CD4-positive, alpha-beta T cell treated with Interleukin-1 beta for 1 hour (primary cell): Measurements from ENCODE around the gene C10orf90.

Experiments
- DNase-seq, 2 donors: peaks; one replicate each; pipeline ENCODE4 v3.0.0-alpha.2; 2020 to 2022

C10orf90 gene

GRCh38 chr10:126670056-126670894 is at the start of gene C10orf90:
Gene C10orf90 (minus strand): TSS chr10:126670693. CDS start chr10:126670480, 213 bp downstream.
- no peak for DNase-seq

- DNase-seq, result no peak
Measured at GRCh38 chr10:126716366-126716765, 45.9 kb upstream of the C10orf90 start.

GRCh38 chr10:126713594-126713993 is 43.1 kb upstream of the C10orf90 start:
- no peak for DNase-seq

DNA sequence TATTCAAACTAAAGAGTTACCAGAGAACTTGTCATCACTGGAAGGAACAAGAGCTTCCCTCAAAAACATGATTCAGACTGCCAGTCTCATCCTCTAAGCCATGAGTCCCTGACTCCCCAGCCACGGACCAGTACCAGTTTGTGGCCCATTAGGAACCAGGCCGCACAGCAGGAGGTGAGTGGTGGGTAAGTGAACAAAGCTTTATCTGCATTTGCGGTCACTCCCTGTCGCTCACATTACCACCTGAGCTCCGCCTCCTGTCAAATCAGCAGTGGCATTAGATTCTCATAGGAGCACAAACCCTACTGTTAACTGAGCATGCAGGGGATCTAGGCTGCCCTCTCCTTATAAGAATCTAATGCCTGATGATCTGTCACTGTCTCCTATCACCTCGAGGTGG is 42.2 kb upstream of the C10orf90 start:
- DNase-seq, result no peak

GRCh38 chr10:126705951-126706565 is 35.6 kb upstream of the C10orf90 start:
- no peak for DNase-seq

DNA sequence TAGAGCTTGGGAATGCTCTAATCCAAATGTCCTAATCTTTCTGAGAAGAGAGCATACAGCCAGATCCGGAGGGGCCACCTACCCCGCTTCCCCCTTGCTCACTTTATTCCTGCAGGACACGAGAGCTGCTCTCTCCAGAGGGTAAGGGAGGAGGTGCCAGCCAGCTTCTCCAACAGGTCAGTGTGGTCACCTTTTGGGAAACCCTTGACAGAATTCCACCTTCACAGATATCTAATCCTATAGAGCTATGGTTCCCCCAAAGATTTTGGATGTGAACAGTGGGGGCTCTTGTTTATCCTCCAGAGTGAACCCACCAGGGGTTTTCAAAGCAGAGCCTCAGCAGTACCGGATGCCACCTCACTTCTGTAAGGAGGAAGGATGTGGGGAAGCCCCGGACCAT is 34.6 kb upstream of the C10orf90 start:
- no peak for DNase-seq

DNA sequence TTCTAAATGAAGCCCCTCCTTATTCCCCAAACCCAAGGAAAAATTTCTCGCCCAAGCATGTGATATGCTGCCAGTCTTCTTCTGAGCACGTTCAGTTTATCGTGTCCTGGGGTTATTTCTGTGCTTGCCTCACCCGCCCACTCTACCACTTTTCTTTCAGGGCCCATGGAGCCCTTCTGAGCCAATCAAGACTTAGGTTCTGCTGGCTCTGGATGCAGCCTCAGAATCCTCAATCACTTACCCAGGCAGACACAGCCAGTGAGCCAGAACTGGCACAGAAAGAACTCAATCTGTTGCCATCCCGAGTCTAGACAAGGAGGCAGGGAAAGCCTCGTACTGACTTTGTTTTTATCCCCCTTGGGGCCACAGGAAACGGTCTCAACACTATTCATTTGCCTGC is 34.2 kb upstream of the C10orf90 start:
- DNase-seq, result no peak

DNA sequence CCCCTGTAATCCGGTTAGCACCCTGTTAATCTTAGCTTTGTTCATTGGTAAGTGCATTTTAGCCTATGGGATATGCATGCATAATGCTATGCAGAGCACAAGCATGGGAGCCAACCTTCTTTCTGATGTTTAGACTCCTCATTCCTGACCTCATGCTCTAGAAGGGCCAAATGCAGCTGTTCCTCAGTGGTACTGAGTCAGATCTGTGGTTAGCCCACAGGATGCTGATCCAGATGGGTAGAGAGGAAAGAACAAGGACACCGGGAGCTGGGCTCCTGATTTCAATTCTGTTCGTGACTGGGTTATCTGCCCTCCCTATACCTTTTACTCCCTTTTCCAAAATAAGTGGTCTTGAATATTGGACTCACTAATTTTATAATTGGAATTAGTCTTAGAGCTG is 31.7 kb upstream of the C10orf90 start:
- no peak for DNase-seq

GRCh38 chr10:126701526-126701925 is 31.0 kb upstream of the C10orf90 start:
- DNase-seq, result no peak

DNA sequence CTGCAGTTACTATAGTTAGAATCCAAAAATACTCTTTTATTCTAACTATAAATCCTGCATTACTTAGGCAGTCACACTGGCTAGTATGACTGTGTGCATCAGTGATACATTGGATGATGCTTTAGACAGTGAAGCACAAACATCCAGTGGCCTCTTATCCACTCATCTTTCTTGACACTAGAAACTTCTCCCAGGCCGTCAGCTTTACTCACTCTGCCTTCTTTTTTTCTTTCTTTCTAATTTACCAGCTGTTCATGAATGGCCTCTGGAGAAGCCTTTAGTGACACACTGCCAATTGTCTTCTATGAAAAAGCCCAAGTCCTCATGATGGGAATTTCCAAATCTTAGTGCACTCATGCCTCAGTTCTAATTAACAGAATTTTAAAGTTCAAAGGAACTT is 26.2 kb upstream of the C10orf90 start:
- DNase-seq, result no peak

DNA sequence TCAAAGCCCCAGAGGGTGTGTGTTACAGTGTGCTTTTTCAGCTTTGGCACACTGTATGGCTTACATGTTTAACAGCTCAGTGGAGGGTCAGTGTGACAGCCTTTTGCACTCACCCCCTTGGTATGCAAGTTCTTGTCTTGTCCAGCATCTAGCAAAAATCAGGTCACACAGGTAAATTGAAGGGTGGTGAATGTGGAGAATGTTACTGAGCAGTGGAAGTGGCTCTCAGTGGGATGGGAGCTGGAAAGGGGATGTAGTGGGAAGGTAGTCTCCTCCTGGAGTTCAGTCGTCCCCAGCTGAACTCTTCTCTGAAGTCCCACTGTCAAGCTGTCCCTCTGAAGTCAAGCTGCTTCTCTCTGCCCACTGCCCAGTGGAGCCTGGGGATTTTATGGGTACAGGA is 21.0 kb upstream of the C10orf90 start:
- no peak for DNase-seq

GRCh38 chr10:126690534-126690933 is 20.0 kb upstream of the C10orf90 start:
- DNase-seq, result no peak

DNA sequence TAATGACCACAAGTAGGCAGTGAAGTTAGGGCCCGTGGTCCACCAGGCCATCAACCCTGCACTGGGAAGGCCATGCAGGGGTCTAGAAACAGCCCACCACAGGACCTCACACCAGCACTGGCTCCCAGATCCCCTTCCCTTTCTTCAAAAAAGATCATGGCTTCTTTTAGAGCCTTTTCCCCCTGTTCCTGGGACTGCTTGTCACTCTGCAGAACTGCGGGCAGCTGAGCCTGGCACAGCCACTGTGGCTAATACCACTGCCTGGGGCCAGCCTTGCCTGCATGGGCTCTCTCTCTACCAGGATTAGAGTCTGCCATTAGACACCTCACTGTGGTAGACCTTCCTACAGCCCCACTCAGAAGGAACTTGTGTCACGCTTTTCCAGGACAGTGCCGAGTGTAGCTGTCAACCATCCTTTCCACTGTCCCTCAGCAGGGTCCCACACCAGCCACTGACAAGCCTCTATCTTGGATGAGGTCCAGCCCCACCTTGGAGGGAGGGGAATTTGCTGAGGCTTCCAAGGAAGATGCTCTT is 19.0 kb upstream of the C10orf90 start:
- no peak for DNase-seq

DNA sequence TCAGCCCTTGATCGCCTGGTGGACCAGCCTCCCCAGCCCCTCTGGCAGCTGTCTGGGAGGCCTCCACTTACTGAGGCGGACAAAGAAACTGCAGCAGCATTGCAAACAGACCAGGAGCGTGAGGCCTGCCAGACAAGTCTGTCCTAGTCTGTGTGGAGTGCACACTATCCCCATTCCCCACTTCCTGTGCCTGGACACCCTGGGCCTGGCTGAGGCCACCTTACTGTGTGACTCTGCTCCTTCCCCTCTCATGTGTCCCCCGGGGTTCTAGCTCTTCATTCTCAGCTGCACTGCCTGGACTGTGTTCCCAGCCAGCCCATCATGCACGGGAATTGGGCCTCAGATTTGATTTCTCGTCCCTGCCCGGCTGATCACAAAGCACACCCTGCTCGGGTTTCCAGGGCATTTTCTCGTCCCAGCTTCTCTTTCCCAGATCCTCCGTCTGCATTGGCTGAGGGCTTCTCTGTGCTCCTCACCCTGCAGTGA is 16.7 kb upstream of the C10orf90 start:
- no peak for DNase-seq

GRCh38 chr10:126686719-126687118 is 16.2 kb upstream of the C10orf90 start:
- DNase-seq, result no peak

DNA sequence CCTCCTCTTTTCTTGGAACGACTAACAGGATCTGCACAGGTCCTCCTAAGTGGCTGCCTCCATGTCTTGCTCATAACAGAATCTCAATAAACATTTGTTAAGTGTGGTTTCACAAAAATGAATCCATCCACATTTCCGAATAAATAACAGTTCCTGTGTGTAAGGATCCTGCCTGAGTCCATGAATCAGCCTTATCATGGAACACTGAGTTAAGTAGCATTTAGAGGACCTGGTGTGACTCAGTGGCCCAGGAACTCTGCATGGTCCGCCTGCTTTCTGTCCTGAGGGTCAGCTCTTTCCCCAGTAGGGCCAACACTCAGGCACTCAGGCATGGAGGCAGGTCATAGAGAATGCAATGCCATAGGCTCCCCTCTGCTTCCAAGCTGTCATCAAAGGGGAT is 15.8 kb upstream of the C10orf90 start:
- no peak for DNase-seq

DNA sequence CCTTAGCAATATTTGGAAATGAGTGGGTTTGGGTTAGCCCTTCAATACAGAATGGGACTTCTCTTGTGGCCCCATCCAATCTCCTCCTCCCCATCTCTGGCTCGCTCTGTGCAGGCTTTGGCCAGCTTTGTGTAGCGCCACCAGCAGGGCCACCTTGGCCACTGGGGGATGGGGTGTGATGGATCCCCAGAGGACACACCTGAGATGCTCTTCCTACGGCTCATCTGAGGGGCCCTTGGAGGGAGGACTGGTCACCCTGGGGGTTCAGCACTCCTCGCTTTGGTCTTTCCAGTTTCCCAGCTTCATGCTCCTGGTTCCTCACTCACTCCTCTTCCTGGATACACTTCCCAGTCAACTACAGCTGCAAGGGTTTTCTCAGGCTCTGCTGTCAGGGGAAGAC is 15.3 kb upstream of the C10orf90 start:
- DNase-seq, result no peak

DNA sequence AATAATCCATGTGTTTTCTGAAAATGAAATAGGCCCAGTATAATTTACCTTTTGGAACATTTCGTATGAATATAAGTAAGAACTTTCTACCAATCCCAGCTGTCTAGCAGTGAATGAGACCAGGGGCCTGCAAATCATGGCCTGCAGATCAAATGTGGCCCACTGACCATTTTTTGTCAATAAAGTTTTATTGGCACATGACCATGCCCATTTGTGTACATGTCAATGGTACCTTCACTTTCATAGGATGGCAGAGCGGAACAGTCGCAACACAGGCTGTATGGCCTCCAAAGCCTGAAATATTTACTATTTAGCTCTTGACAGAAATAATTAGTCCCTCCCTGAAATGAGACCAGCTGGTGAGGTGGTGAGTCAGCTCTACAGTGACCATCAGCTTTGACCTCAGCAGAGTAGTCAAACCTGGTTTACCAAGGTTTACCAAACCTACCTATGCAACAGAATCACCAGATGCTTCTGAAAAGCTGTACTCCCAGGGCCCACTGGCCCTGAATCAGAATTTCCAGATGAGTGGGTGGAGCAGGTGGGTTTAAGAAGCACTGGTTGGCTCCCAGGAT is 13.8 kb upstream of the C10orf90 start:
- DNase-seq, result no peak

- DNase-seq, result no peak
Measured at GRCh38 chr10:126683466-126683865, 13.0 kb upstream of the C10orf90 start.

- DNase-seq, result no peak
Measured at GRCh38 chr10:126675656-126676438, 5.4 kb upstream of the C10orf90 start.

DNA sequence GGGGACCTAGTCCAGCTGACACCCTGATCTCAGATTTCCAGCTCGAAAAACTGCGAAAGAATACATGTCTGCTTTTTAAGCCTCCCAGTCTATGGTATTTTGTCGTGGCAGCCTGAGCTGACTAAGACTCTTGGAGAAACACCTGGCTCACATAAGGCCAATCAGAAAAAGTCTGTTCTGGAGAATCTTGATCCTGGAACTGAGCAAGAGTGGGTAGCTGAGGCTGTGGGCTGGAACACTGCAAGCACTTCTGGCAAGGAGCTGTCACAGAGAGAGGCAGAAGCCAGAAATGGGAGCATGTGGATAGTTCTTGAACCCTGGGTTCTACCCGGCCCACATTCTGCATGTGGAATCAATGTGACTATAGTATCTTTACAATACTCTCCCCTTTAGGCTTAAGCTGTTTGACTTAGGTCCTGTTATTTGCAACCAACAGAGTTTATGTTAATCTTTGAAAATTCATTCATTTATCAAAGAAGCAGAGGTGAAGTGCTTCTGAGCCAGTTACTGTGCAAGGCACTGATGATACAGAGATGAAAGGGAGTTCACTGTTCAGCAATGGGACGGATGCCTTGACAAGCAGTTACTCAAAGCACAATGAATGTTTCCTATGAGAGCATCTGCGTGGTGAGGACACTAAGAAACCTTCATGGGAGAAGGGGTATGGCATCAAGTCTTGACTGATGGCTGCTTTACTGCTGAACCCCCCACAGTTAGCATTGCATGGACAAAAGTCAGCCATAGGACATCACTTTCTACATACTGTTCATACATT is 4.4 kb upstream of the C10orf90 start:
- DNase-seq, result no peak

DNA sequence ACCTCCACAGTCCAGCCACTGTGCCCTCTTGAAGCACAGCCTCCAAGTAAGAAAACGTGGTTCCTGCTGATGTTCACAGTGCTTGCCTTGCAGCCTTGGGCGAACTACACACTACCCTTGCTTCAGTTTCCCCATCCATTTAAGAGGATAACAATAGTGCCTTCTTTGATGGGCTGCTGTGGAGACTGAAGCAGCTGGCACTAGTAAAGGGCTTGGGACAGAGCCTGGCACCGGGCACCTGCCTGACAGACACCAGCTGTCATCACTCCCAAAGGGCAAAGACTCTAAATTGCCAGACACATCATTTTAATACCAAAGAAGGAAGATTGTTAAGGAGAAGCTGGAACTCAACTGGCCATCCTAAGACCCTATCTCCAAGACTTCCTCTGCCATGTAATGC is 3.1 kb upstream of the C10orf90 start:
- no peak for DNase-seq
